OCI-LY3 (cell line): ENCODE results near the gene RFX2.
A peak's percentile ranks its signal among the peaks of the same experiment; 100 is the strongest.

Source experiments
- H2AFZ ChIP-seq: fragments of 200-600, 300-600 bp; shearing (Covaris generic); 2 replicates; pipeline ENCODE4 v1.6.0; 2014; ENCODE audit warnings: antibody characterized with exemption, low read depth, low read length
- H3K27ac ChIP-seq: fragments of 200-600, 300-600 bp; sonication (generic); 2 replicates; pipeline ENCODE4 v1.5.1; 2014; ENCODE audit warnings: mild to moderate bottlenecking, low read length, moderate library complexity, mixed read lengths
- H3K27me3 ChIP-seq: fragments of 200-600, 300-600 bp; sonication (generic); 2 replicates; pipeline ENCODE4 v1.6.1; 2014; ENCODE audit warnings: low read depth, low read length, mixed read lengths
- H3K36me3 ChIP-seq: fragments of 200-600, 300-600 bp; sonication (generic); replicated peaks from 2 replicates; pipeline ENCODE3; 2014; ENCODE audit warnings: low read depth, low read length, mixed read lengths
- H3K4me1 ChIP-seq: fragments of 300-600, 200-600 bp; sonication (generic); 2 replicates; pipeline ENCODE4 v1.6.1; 2014; ENCODE audit warnings: low read length, mixed read lengths
- H3K4me2 ChIP-seq: fragments of 200-600, 300-600 bp; sonication (generic); 2 replicates; pipeline ENCODE4 v1.6.1; 2014; ENCODE audit warnings: low read length, mixed read lengths
- H3K4me3 ChIP-seq: fragments of 300-600, 200-600 bp; sonication (generic); 2 replicates; pipeline ENCODE4 v1.5.1; 2014; ENCODE audit warnings: antibody characterized with exemption, mild to moderate bottlenecking, low read length, moderate library complexity
- H3K79me2 ChIP-seq: fragments of 300-600, 200-600 bp; shearing (Covaris generic); 2 replicates; pipeline ENCODE4 v1.6.1; 2014; ENCODE audit warnings: mild to moderate bottlenecking, low read length, mixed read lengths
- H3K9ac ChIP-seq: fragments of 300-600, 200-600 bp; shearing (Covaris generic); 2 replicates; pipeline ENCODE4 v1.6.0; 2014; ENCODE audit warnings: mild to moderate bottlenecking, low read length, moderate library complexity
- H3K9me3 ChIP-seq: fragments of 200-600, 300-600 bp; shearing (Covaris generic); 2 replicates; pipeline ENCODE4 v1.6.1; 2014; ENCODE audit warnings: low read length, mixed read lengths; ENCODE audit not compliant: insufficient read depth
- H4K20me1 ChIP-seq: fragments of 200-600, 300-600 bp; sonication (generic); 2 replicates; pipeline ENCODE4 v1.6.1; 2016; ENCODE audit warnings: low read length, mixed read lengths; ENCODE audit not compliant: insufficient read depth
- EZH2phosphoT487 ChIP-seq: fragments of 200-600 bp; shearing (Covaris generic); IDR thresholded peaks from 2 replicates; pipeline ENCODE4 v1.6.1; 2018; ENCODE audit warnings: antibody characterized with exemption, mixed run types, low read depth
- TF ChIP-seq, protein P1 (sequence below): fragments of 200-600, 300-600 bp; sonication (generic); IDR thresholded peaks from 2 replicates; pipeline ENCODE4 v1.5.1; 2014; ENCODE audit warnings: antibody characterized with exemption, low read length, low read depth

The RFX2 gene

DNA sequence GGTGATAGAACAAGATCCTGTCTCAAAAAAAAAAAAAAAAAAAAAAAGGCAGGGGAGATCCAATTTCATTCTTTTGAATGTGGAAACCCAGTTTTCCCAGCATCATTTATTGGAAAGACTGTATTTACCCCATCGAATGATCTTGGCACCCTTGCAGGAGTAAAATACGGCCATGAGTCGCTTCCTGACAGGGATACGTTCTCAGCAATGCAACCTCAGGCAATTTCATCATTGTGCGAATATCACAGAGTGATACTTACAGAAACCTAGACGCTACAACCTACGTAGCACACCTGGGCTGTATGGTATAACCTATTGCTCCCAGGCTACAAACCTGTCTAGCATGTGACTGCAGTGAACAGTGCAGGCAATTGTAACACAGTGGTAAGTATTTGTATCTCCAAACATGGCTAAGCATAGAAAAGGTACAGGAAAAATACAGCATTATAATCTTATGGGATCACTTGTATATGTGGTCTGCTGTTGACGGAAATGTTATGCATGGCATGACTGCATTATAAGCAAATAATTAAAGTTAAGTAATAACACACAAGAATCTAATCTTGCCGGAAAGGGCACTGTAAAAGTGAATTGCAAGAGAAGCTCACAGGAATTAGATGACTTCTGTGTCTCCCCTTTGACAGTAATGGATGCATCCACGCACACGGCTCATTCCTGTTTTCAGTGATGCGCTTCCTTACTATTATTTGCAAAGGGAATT is 24.1 kb downstream of the RFX2 start:
- H3K9me3 ChIP-seq, result 0 out of 2 replicates have a peak, but pooled peaks cover 3% of the 10 kb centered on the region
- H3K4me3 ChIP-seq, result peak overlapping the region; percentile 63; the same call in 1 of the 2 replicates
- no peak overlapping the region for H2AFZ ChIP-seq
- no peak overlapping the region for H3K9ac ChIP-seq
- TF ChIP-seq EZH2phosphoT487, result no peak
- TF ChIP-seq, protein P1, sequence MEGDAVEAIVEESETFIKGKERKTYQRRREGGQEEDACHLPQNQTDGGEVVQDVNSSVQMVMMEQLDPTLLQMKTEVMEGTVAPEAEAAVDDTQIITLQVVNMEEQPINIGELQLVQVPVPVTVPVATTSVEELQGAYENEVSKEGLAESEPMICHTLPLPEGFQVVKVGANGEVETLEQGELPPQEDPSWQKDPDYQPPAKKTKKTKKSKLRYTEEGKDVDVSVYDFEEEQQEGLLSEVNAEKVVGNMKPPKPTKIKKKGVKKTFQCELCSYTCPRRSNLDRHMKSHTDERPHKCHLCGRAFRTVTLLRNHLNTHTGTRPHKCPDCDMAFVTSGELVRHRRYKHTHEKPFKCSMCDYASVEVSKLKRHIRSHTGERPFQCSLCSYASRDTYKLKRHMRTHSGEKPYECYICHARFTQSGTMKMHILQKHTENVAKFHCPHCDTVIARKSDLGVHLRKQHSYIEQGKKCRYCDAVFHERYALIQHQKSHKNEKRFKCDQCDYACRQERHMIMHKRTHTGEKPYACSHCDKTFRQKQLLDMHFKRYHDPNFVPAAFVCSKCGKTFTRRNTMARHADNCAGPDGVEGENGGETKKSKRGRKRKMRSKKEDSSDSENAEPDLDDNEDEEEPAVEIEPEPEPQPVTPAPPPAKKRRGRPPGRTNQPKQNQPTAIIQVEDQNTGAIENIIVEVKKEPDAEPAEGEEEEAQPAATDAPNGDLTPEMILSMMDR, result no peak
- no peaks in the 10 kb centered on the region for H4K20me1 ChIP-seq
- H3K4me1 ChIP-seq, result peaks cover 23% of the 10 kb centered on the region
- peaks cover 3% of the 10 kb centered on the region for H3K36me3 ChIP-seq
- no peak overlapping the region for H3K27ac ChIP-seq
- H3K4me2 ChIP-seq, result peak overlapping the region; percentile 83
- H3K27me3 ChIP-seq, result no peaks in the 10 kb centered on the region
- H3K79me2 ChIP-seq, result no peaks in the 10 kb centered on the region

DNA sequence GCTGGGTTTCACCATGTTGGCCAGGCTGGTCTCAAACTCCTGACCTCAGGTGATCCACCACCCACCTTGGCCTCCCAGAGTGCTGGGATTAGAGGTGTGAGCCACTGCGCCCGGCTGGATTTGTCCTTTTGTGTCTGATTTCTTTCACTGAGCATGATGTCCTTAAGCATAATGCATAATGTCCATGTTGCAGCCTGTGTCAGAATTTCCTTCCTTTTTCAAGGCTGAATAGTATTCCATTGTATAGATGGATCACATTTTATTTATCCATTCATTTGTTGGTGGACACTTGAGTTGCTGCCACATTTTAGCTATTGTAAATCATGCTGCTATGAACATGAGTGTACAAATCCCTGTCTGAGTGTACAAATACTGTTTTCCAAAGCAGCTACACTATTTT is 25.5 kb downstream of the RFX2 start:
- 0 out of 2 replicates have a peak, but pooled peaks cover 3% of the 10 kb centered on the region for H3K9me3 ChIP-seq
- peaks cover 23% of the 10 kb centered on the region for H3K4me1 ChIP-seq
- H3K79me2 ChIP-seq, result no peaks in the 10 kb centered on the region
- H2AFZ ChIP-seq, result no peak overlapping the region
- H3K36me3 ChIP-seq, result peaks cover 3% of the 10 kb centered on the region
- no peak overlapping the region for H3K27ac ChIP-seq
- H3K9ac ChIP-seq, result no peak overlapping the region
- no peaks in the 10 kb centered on the region for H4K20me1 ChIP-seq
- H3K4me2 ChIP-seq, result no peak overlapping the region
- TF ChIP-seq, protein P1, result no peak
- no peak for TF ChIP-seq EZH2phosphoT487
- no peaks in the 10 kb centered on the region for H3K27me3 ChIP-seq
- no peak overlapping the region for H3K4me3 ChIP-seq

DNA sequence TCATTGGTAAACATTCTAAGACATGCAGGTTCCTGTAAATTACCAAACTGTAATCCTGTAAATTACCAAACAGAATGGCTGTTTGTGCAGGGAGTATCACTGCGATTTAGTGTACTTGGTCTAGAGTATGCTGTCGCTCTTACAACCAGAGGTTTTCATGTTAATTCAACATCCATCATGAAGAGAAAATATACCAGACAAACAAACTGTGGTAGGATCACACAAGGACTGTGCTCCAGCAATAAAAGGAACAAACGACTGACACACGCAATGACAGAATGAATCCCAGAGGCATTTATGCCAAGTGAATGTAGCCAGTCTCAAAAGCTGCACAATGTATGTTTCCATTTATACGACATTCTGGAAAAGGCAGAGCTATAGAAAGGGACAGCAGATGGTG is 31.2 kb downstream of the RFX2 start:
- H3K9me3 ChIP-seq, result no peaks in the 10 kb centered on the region
- no peaks in the 10 kb centered on the region for H3K36me3 ChIP-seq
- H2AFZ ChIP-seq, result no peak overlapping the region
- no peaks in the 10 kb centered on the region for H4K20me1 ChIP-seq
- no peak overlapping the region for H3K27ac ChIP-seq
- TF ChIP-seq EZH2phosphoT487, result no peak
- H3K4me2 ChIP-seq, result no peak overlapping the region
- no peaks in the 10 kb centered on the region for H3K79me2 ChIP-seq
- no peaks in the 10 kb centered on the region; the same call in 1 of the 2 replicates for H3K4me1 ChIP-seq
- no peak overlapping the region for H3K9ac ChIP-seq
- no peak overlapping the region for H3K4me3 ChIP-seq
- H3K27me3 ChIP-seq, result no peaks in the 10 kb centered on the region

DNA sequence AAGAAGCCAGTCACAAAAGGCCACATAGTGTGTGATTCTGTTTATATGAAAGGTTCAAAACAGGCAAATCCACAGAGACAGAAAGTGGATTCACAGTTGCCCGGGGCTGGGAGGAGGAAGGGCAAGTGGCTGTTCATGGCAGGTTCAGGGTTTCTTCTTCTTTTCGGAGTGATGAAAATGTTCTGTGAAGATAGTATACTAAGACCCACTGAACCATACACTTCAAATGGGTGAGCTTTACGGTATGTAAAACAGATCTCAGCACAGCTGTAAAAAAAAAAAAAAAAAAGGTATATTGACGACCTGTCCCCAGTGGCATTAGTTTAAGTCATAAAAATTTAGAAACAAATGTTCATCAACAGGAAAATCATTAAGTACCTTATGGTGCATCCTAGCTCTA is 32.2 kb downstream of the RFX2 start:
- TF ChIP-seq EZH2phosphoT487, result no peak
- TF ChIP-seq, protein P1, result no peak
- no peak overlapping the region for H3K4me2 ChIP-seq
- H3K9ac ChIP-seq, result no peak overlapping the region

More for the DNA sequence above, 32.2 kb downstream of the RFX2 start:
- Histone ChIP-seq H3K9me3 (no peaks in the 10 kb centered on the region), H3K27ac (no peak overlapping the region), H4K20me1 (no peaks in the 10 kb centered on the region), H2AFZ (no peak overlapping the region), H3K79me2 (no peaks in the 10 kb centered on the region), H3K36me3 (no peaks in the 10 kb centered on the region), H3K4me3 (no peak overlapping the region), H3K27me3 (no peaks in the 10 kb centered on the region), H3K4me1 (no peaks in the 10 kb centered on the region; the same call in 1 of the 2 replicates)
